NCI-H1694 treated with DMSO at 0.1 percent for 48 hours (cell line): Measurements from ENCODE around the gene TMEM243.

ENCODE experiments used
- DNase-seq: peaks from one replicate; lab custom pipeline; 2025; lab: John Stamatoyannopoulos, UW

Gene TMEM243

DNA sequence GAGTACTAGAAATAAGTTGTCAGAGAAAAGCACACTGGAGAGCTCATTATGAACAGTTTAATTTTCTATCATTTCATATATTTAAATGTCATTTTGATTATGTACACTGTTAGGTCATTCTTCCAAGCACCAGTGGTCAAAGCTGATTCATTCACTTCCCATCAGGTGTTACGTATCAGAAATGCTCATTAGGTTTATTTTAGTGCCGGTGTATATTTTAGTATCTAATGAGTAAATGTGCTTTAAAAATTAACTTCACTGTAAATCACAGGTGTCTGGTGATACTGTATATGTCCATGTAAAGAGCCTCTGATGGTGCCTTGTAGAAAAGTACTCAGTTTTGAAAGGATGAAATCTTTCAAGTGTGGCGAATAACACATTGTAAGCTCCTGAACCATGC, 63.7 kb downstream of the TMEM243 start:
- DNase-seq, result no peak

- no peak for DNase-seq
Measured at GRCh38 chr7:87154569-87154968, 65.0 kb downstream of the TMEM243 start.

DNA sequence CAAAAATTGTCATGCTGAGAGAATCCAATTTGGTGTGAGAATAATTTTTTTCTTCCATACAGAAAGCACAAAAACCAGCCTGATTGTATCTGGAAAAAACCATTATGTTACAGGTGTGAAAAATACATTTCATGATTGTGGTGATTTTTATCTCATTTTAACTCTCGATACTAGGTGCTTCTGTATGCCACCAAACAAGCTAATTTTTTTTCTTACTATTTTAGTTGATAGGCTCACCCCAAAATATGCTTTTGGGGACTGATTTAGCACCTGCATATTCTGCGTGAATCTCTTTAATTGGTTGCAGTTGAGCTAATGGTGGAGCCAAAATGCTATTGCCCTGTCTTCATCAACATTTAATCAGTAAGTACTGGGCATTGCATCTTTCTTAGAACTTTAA, 65.4 kb downstream of the TMEM243 start:
- no peak for DNase-seq

- DNase-seq, result peak; percentile 14
Measured at GRCh38 chr7:87152897-87153641, 66.5 kb downstream of the TMEM243 start.

DNA sequence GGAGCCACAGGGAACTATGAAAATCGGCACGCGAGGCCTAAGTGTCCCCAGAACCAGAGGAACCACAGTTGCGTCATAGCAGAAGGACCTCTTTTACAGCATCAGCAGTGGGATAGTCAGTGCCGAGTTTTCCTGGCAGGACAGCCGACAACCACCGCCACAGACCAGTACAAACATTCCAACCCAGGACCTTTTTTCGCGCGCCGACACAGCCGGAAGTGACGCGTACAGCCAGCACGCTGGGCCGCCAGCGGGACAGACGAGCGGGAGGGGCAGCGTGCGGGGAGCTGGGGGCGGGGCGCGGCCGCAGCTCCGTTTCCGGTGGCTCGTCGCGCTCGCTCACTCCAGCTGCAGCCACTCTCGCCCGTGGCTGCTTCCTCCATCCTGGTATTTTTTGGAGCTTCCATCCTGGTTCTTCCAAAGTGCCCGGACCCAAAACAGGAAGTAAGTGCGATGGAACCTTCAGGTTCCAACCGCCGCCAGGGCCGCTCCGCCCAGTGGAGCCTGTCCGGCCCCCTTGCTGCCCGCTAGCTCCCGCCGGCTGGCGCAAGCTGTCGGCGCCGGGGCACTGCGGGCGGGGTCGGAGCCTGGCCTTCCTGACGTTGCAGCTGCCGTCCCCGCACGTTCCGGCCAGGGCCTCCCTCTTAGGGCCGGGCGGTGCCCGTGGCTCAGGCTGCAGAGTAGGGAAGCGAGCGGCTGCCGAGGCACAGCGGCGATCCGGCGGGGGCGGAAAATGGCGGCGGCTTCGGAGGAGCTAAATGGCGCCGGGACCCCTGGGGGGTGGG, 67.2 kb downstream of the TMEM243 start, which contains the start of gene DMTF1:
TSS of gene DMTF1 (plus strand) at position 342 of the 785 bp plus-strand sequence. CDS start 12,489 bp downstream, outside the sequence.
- peak; percentile 95 for DNase-seq

- DNase-seq, result peak; percentile 78
Measured at GRCh38 chr7:87151729-87152111, 67.8 kb downstream of the TMEM243 start.

- no peak for DNase-seq
Measured at GRCh38 chr7:87151002-87151728, 68.4 kb downstream of the TMEM243 start.

DNA sequence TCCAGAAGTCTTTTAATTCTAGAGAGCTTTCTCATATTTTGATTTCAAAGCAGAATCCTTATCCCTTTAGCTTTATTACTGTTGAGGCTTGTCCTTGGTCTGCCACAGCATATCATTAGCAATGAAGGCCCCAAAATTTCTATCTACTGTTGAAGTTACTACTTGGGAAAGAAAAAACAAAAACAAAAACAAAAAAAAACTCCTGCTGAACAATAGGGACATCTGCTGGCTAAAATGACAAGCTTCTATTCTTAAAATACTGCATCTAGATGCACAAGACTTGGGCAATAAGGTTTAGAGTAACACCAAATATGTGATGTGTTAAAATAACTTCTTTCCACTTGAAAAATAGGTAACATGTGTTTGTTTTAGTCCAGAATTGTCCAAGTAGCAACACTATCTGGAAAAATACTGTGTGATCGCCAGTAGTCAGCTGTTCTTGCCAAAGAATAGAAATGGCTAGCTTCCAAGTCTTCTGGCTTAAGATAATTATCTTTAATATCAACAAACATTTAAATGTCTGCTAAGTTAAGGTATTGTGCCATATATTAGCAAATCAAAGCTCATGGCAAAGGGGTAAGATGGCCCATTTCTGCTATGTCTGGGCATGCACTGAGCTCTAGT, 71.1 kb downstream of the TMEM243 start:
- peak; percentile 77 for DNase-seq

DNA sequence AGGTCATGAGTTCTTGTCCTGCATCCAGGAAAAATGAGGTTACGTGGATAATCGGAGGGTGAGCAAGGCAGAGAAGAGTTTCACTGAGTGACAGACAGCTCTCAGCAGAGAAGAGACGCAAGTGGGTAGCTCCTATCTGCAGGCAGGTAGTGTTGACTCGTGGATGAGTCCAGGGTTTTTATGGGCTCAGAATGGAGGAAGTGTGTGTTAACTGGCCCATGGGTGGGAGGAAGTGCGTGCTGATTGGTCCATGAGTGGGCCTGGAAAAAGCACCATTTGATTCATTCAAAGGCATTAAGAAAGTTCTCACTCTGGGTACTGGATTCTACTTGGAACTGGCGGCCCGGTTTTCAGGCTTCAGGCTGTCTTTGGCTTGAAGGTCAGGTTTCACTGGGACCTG, 72.0 kb downstream of the TMEM243 start:
- no peak for DNase-seq

- DNase-seq, result no peak
Measured at GRCh38 chr7:87146740-87147386, 72.7 kb downstream of the TMEM243 start.
